ENCODE measurements around the gene FGD2.

Gene FGD2

GRCh38 chr6:37005061-37005810, at the start of gene FGD2:
Gene FGD2, plus strand, starts transcription at chr6:37005655. Its CDS starts 163 bp downstream, at chr6:37005818.
- DNase-seq (ENCODE audit: low read depth) = no peak

GRCh38 chr6:36955671-36956445, 49.6 kb upstream of the FGD2 start:
- DNase-seq (ENCODE audit: low read depth) = no peak

- no peak for DNase-seq (ENCODE audit: low read depth)
Measured at GRCh38 chr6:36956446-36956820, 49.0 kb upstream of the FGD2 start.

- DNase-seq (ENCODE audit: low read depth) = no peak
Measured at GRCh38 chr6:36957773-36958271, 47.6 kb upstream of the FGD2 start.

- no peak for DNase-seq (ENCODE audit: low read depth)
Measured at GRCh38 chr6:36958775-36959554, 46.5 kb upstream of the FGD2 start.

GRCh38 chr6:36959555-36960250, 45.8 kb upstream of the FGD2 start:
- DNase-seq (ENCODE audit: low read depth) = no peak

- no peak for DNase-seq (ENCODE audit: low read depth)
Measured at GRCh38 chr6:36961441-36962435, 43.7 kb upstream of the FGD2 start.

- peak; percentile 59 for DNase-seq (ENCODE audit: low read depth)
Measured at GRCh38 chr6:36962874-36963273, 42.6 kb upstream of the FGD2 start.

- DNase-seq (ENCODE audit: low read depth) = no peak
Measured at GRCh38 chr6:36963451-36964290, 41.8 kb upstream of the FGD2 start.

- DNase-seq (ENCODE audit: low read depth) = no peak
Measured at GRCh38 chr6:36964349-36964748, 41.1 kb upstream of the FGD2 start.

- DNase-seq (ENCODE audit: low read depth) = no peak
Measured at GRCh38 chr6:36964908-36965307, 40.5 kb upstream of the FGD2 start.

GRCh38 chr6:36967301-36967700, 38.2 kb upstream of the FGD2 start:
- DNase-seq (ENCODE audit: low read depth) = no peak

- no peak for DNase-seq (ENCODE audit: low read depth)
Measured at GRCh38 chr6:36967757-36968156, 37.7 kb upstream of the FGD2 start.

GRCh38 chr6:36968266-36968977, 37.0 kb upstream of the FGD2 start:
- no peak for DNase-seq (ENCODE audit: low read depth)

- DNase-seq (ENCODE audit: low read depth) = no peak
Measured at GRCh38 chr6:36969240-36969691, 36.2 kb upstream of the FGD2 start.

- no peak for DNase-seq (ENCODE audit: low read depth)
Measured at GRCh38 chr6:36969988-36970891, 35.2 kb upstream of the FGD2 start.

GRCh38 chr6:36970892-36971842, 34.3 kb upstream of the FGD2 start:
- DNase-seq (ENCODE audit: low read depth) = no peak
